Raji (cell line): ENCODE measurements around the gene SPRR3.

Experiments
- POLR2A ChIP-seq: IDR thresholded peaks from 2 replicates; pipeline ENCODE4 v1.6.1; 2011; ENCODE audit warnings: low read depth, low read length, control low read depth; ENCODE audit not compliant: insufficient read depth

SPRR3 gene

GRCh38 chr1:153023109-153023508, 21.6 kb downstream of the SPRR3 start:
- no peak for TF ChIP-seq POLR2A

DNA sequence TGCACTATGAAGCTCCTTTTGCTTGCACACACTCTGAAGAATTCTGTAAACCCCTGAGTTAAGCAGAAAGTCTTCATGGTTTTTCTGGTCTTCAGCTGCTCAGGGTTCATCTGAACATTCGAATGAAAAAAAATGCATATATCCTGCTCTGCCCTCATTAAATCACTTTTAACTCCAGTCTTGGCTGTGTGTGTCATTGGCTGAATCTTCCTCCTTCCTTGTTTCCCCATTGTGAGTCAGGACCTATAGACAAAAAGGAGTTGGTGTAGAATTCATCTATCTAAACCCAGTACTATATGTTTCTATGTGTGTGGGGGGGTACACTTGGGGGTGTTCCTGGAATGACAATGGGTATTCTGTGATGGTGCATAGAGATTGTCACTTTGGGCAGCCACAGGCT, 22.9 kb downstream of the SPRR3 start:
- no peak for TF ChIP-seq POLR2A

- TF ChIP-seq POLR2A, result no peak
These were observed 24.2 kb downstream of the SPRR3 start for GRCh38 chr1:153025797-153026196.

DNA sequence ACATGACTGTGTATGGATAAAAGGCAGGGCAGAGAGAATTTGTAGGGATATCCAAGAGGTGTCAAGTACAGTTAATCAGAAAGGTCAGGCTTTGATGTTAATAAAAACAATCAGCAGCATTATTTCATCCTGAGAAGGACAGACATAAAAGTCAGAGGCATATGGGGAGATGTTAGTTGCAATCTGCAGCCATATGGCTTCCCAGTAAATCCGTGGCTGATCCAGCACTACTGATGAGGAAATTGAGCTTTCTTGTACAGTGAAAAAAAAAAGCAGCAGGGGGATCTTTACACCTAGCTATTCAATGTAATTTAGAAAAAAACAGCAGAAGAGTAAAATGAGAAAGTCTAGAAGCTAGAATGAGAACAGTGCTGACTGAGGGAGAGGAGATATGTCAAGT, 27.2 kb downstream of the SPRR3 start:
- no peak for TF ChIP-seq POLR2A

DNA sequence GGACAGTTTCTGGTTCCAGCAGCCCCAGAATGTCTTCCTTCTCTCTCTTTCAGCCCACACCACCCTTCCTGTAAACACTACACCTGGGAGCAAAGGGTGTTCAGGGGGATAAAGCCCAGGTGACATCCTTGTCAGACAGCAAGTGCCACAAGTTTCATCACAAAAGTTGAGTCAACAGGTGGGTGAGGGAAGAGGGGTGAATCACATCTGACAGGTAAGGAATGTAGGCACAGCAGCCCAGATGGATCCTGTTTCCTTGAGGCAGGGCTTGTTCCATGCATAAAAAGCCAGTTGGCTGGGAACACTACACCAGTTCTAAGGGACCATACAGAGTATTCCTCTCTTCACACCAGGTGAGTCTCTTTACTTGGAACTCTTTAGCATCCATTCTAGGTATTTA, 29.3 kb downstream of the SPRR3 start, which contains the start of gene SPRR1B:
Gene SPRR1B, plus strand, starts transcription at position 309 of the 400 bp plus-strand sequence. CDS start 1,143 bp downstream, outside the sequence.
- no peak for TF ChIP-seq POLR2A

GRCh38 chr1:153032073-153032472, 30.5 kb downstream of the SPRR3 start:
- no peak for TF ChIP-seq POLR2A

- no peak for TF ChIP-seq POLR2A
These were observed 31.2 kb downstream of the SPRR3 start for GRCh38 chr1:153032677-153033308.

DNA sequence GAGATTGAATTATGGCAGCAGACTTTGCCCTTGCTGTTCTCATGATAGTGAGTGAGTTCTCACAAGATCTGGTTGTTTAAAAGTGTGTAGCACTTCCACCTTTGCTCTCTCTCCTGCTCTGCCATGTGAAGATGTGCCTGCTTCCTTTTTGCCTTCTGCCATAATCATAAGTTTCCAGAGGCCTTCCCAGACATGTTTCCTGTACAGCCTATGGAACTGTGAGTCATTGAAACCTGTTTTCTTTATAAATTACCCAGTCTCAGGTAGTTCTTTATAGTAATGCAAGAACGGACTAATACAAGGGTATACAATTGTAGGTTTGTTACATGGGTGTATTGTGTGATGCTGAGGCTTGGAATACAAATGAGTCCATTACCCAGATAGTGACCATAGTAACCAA, 33.7 kb downstream of the SPRR3 start:
- no peak for TF ChIP-seq POLR2A

- TF ChIP-seq POLR2A, result no peak
These were observed 39.5 kb downstream of the SPRR3 start, which contains the start of gene SPRR2D for GRCh38 chr1:153040950-153041631. Gene SPRR2D (minus strand): TSS chr1:153041120. CDS start chr1:153040346, 774 bp downstream.

DNA sequence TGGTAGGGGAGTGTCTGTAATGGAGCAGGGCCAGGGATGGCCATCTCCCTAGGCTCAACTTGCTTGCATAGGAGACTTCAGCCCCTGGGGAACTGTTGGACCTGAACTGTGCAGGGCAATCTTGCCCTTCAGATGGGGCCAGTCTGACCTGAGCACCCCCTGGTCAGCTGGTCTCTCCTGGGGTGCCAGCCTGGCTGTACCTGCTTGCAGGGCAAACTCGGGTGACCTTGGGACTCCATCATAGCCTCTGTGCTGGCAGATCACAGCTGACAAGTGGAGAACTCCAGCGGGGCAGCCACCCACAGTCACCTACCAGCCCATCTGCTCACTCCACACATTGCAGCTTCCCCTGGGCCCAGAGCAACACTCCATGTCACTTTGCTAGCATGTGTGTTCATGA, 47.7 kb downstream of the SPRR3 start:
- TF ChIP-seq POLR2A, result no peak
